ENCODE measurements around the gene PTPRN2. TPM values are rescaled to one million over a fixed set of nuclear protein-coding genes. Genes with fewer than 3 reads are reported as not detected.
A peak's percentile ranks its signal among the peaks of the same experiment; 100 is the strongest.
"Not testable (repeated sequence)": the region's sequence is repeated elsewhere in the genome, so short reads cannot be mapped to it uniquely, and the experiment has no call there.

The PTPRN2 gene
- total RNA-seq, 5 donors from 2014 or later (not counting 1 experiment from before 2014, with no cell fraction given), result 0.60 to 1.7 (median 0.82) TPM

DNA sequence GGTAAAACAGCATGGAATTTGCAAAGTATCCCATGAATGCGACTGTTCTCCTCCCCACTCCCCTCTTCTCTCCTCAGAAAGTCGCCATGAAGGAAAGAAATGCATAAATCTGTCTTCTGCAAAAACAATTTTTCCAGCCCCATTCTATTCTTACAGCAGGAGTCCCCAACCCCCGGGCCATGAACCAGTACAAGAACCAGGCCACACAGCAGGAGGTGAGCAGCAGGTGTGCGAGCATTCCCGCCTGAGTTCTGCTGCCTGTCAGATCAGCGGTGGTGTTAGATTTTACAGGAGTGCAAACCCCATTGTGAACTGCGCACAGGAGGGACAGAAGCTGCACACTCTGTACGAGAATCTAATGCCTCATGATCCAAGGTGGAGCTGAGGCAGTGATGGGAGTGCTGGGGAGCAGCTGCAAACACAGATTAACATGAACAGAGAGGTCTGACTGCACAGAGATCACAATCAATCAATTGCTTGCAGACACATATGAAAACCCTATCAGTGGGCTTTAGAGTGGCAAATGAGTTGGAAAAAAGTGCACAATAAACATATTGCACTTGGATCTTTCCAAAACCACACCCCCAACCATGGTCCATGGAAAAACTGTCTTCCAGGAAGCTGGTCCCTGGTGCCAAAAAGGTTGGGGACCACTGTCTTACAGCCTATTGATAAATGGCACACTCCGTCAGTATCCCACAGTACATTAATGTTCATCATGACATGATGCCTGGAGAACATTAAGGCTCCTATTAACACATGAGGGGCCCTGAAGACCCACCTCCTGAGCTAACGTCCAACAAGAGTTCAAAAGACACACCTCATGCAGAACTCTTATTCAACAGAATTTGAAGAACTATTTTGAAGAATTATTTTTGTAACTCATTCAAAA, 205.0 kb downstream of the PTPRN2 start:
- Histone ChIP-seq H3K27ac (ENCODE audit: low read length) (no peak overlapping the region), H3K36me3 (ENCODE audit: control insufficient read depth in 2 of 2, extremely low read depth in 1 of 2, insufficient read depth in 1 of 2, low read length in 1 of 2) (no peaks in the 10 kb centered on the region), H3K9me3 (no peaks in the 10 kb centered on the region), H3K4me1 (ENCODE audit: control insufficient read depth in 1 of 2, extremely low read depth in 1 of 2, insufficient read depth in 2 of 2, low read length in 2 of 2) (no peaks in the 10 kb centered on the region), H3K27me3 (replicated peaks in 1 of 2; ENCODE audit: control insufficient read depth in 2 of 2, extremely low read depth in 1 of 2, insufficient read depth in 2 of 2, low read length in 1 of 2) (peaks cover 0 to 19% of the 10 kb centered on the region in 2 experiments), H3K4me3 (ENCODE audit: control insufficient read depth in 1 of 2, extremely low read depth in 1 of 2, low read length in 1 of 2) (no peak overlapping the region)
- ChIA-PET CTCF (no interaction called here), POLR2A (no interaction called here)
- Mint-ChIP-seq H3K4me1 (no peaks in the 10 kb centered on the region), H3K4me3 (no peak overlapping the region), H3K27me3 (peaks cover 3 to 6% of the 10 kb centered on the region in 2 donors), H3K36me3 (no peaks in the 10 kb centered on the region), H3K27ac (no peak overlapping the region), H3K9me3 (peaks cover 4 to 8% (median 6%) of the 10 kb centered on the region in 3 donors)
- ATAC-seq (replicated peaks in 1 of 4) (no peak), DNase-seq (no peak)
- WGBS (ENCODE audit: insufficient coverage), result 56% methylated on average over 7 of the region's 10 CpGs

DNA sequence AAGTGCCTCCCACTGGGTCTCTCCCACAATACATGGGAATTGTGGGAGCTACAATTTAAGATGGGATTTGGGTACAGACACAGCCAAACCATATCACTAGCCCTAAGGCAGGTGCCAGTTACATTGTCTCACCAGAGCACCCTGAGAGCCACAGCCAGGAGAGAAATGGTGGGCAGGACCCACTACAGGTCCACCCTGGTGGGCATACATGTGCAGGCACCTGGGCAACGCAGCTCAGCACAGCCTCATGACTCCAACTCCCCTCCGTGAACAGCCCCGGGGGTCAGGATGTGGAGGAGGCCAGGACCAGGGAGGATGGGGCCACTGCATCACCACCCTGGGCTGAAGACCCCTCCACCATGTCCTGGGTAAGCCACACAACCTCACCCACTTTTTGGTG, 205.7 kb downstream of the PTPRN2 start:
- POLR2A ChIA-PET, result no interaction called here
- Mint-ChIP-seq H3K27me3 (peaks cover 3 to 9% of the 10 kb centered on the region in 2 donors), H3K4me1 (no peaks in the 10 kb centered on the region), H3K9me3 (peaks cover 4 to 8% (median 6%) of the 10 kb centered on the region in 3 donors), H3K27ac (no peak overlapping the region), H3K4me3 (no peak overlapping the region), H3K36me3 (no peaks in the 10 kb centered on the region)
- Histone ChIP-seq H3K27me3 (replicated peaks in 1 of 2; ENCODE audit: control insufficient read depth in 2 of 2, extremely low read depth in 1 of 2, insufficient read depth in 2 of 2, low read length in 1 of 2) (peaks cover 0 to 13% of the 10 kb centered on the region in 2 experiments), H3K36me3 (ENCODE audit: control insufficient read depth in 2 of 2, extremely low read depth in 1 of 2, insufficient read depth in 1 of 2, low read length in 1 of 2) (no peaks in the 10 kb centered on the region), H3K9me3 (no peaks in the 10 kb centered on the region), H3K4me3 (ENCODE audit: control insufficient read depth in 1 of 2, extremely low read depth in 1 of 2, low read length in 1 of 2) (no peak overlapping the region), H3K27ac (ENCODE audit: low read length) (no peak overlapping the region), H3K4me1 (ENCODE audit: control insufficient read depth in 1 of 2, extremely low read depth in 1 of 2, insufficient read depth in 2 of 2, low read length in 2 of 2) (no peaks in the 10 kb centered on the region)
- CTCF ChIA-PET, result no interaction called here
- no CpG with 5 or more reads among the region's 3 CpGs for WGBS (ENCODE audit: insufficient coverage)
- ATAC-seq (replicated peaks in 1 of 4) (no peak), DNase-seq (no peak)

DNA sequence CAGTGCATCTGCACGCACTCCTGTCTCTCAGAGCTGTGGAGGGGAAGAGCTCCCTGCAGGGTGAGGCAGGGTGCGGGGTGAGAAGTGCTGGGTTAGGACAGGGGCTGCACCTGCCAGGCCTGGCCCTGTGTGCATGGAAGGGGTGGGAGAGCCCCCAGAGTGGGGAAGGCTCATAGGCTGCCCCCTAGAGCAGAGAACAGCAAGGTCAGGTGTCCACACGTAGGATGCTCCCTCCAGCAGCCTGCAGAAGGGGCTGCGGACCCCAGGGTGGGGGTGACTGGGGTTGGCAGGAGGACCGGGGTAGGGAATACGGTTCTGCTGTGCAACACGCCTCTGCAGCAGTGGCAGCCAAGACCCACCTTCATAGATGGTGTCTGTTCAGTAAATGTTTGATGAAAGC, 208.6 kb downstream of the PTPRN2 start:
- H3K4me3 ChIP-seq (ENCODE audit: control insufficient read depth in 1 of 2, extremely low read depth in 1 of 2, low read length in 1 of 2), result no peak overlapping the region

DNA sequence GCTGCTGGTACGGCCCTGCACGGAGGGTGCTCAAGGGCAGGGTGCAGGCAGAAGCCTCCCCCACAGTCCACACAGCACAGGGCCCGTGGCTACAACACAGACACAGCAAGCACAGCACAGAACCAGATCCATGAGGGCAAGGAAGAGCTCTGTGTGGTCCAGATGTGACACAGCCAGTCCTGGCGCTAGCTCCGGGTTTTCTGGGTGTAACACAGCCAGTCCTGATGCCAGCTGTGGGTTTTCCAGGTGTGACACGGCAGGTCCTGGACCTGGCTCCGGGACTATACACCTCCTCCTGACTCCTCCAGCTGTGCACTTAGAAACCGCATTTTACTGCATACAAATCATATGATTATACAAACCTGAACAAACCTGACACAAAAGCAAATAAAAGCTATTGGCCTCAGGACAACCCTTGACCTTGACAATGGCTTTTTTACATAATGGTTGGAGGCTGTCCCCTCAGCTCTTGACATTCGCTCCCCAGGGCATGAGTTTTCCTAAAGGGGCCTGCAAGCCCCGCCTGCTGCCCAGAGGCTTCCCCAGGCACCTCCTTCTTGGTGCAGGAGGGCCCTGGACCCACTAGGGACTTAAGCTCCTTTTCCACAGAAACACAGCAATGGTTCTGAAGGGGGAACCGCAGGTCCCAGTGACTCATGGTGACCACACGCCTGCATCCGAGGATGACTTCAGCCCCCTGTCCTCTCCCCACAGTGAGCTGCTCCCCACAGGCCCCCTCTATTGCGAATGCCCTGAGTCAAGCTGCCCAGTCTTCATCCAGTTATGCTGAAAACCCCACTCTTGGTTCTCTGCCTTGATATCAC, 209.6 kb downstream of the PTPRN2 start:
- no peaks in the 10 kb centered on the region for H3K36me3 ChIP-seq (ENCODE audit: control insufficient read depth in 2 of 2, extremely low read depth in 1 of 2, insufficient read depth in 1 of 2, low read length in 1 of 2)
- Mint-ChIP-seq H3K4me1 (peaks cover 0 to 3% (median 0%) of the 10 kb centered on the region in 3 donors), H3K27me3 (peaks cover 12 to 27% of the 10 kb centered on the region in 2 donors), H3K4me3 (no peak overlapping the region), H3K27ac (no peak overlapping the region), H3K36me3 (no peaks in the 10 kb centered on the region), H3K9me3 (peaks cover 4 to 8% (median 6%) of the 10 kb centered on the region in 3 donors)
- H3K4me3 ChIP-seq (ENCODE audit: control insufficient read depth in 1 of 2, extremely low read depth in 1 of 2, low read length in 1 of 2), result no peak overlapping the region
- peaks cover 0 to 11% of the 10 kb centered on the region in 2 experiments for H3K4me1 ChIP-seq (ENCODE audit: control insufficient read depth in 1 of 2, extremely low read depth in 1 of 2, insufficient read depth in 2 of 2, low read length in 2 of 2)
- ChIA-PET POLR2A (no interaction called here), CTCF (interaction anchor here in 1 of 2 donors (0.8 kb wide), 1 partner anchor 599 kb away, joined by 4 read pairs; no protein-coding TSS in a partner anchor)
- H3K27me3 ChIP-seq (replicated peaks in 1 of 2; ENCODE audit: control insufficient read depth in 2 of 2, extremely low read depth in 1 of 2, insufficient read depth in 2 of 2, low read length in 1 of 2), result peaks cover 0 to 21% of the 10 kb centered on the region in 2 experiments
- WGBS (ENCODE audit: insufficient coverage), result 77% methylated on average over 12 of the region's 14 CpGs
- no peak for DNase-seq
- H3K9me3 ChIP-seq, result no peaks in the 10 kb centered on the region
- peak in 1 of 4 experiments; percentile 27 for ATAC-seq (replicated peaks in 1 of 4)
- no peak overlapping the region for H3K27ac ChIP-seq (ENCODE audit: low read length)

More for the DNA sequence above, 208.6 kb downstream of the PTPRN2 start:
- DNase-seq (no peak), ATAC-seq (replicated peaks in 1 of 4) (no peak)
- H3K9me3 Mint-ChIP-seq, result peaks cover 4 to 8% (median 6%) of the 10 kb centered on the region in 3 donors
- Histone ChIP-seq H3K27me3 (replicated peaks in 1 of 2; ENCODE audit: control insufficient read depth in 2 of 2, extremely low read depth in 1 of 2, insufficient read depth in 2 of 2, low read length in 1 of 2) (peaks cover 0 to 16% of the 10 kb centered on the region in 2 experiments), H3K9me3 (no peaks in the 10 kb centered on the region), H3K27ac (ENCODE audit: low read length) (no peak overlapping the region), H3K4me1 (ENCODE audit: control insufficient read depth in 1 of 2, extremely low read depth in 1 of 2, insufficient read depth in 2 of 2, low read length in 2 of 2) (peaks cover 0 to 11% of the 10 kb centered on the region in 2 experiments), H3K36me3 (ENCODE audit: control insufficient read depth in 2 of 2, extremely low read depth in 1 of 2, insufficient read depth in 1 of 2, low read length in 1 of 2) (no peaks in the 10 kb centered on the region)
- ChIA-PET POLR2A (no interaction called here), CTCF (interaction anchor here in 1 of 2 donors (0.7 kb wide), 1 partner anchor 23 kb away, joined by 3 read pairs; no protein-coding TSS in a partner anchor)
- no peak overlapping the region for H3K4me3 Mint-ChIP-seq
- peaks cover 12 to 22% of the 10 kb centered on the region in 2 donors for H3K27me3 Mint-ChIP-seq
- 67% methylated on average over 3 of the region's 7 CpGs for WGBS (ENCODE audit: insufficient coverage)
- H3K27ac Mint-ChIP-seq, result no peak overlapping the region
- H3K4me1 Mint-ChIP-seq, result peaks cover 0 to 3% (median 0%) of the 10 kb centered on the region in 3 donors
- no peaks in the 10 kb centered on the region for H3K36me3 Mint-ChIP-seq

DNA sequence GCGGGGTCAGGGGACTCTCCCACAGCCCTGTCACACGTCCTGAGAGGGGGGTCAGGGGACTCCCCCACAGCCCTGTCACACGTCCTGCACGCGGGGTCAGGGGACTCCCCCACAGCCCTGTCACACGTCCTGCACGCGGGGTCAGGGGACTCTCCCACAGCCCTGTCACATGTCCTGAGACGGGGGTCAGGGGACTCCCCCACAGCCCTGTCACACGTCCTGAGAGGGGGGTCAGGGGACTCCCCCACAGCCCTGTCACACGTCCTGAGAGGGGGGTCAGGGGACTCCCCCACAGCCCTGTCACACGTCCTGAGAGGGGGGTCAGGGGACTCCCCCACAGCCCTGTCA, 210.8 kb downstream of the PTPRN2 start:
- CTCF ChIA-PET; H3K27ac ChIP-seq (ENCODE audit: low read length); H3K4me3 Mint-ChIP-seq; H3K9me3 Mint-ChIP-seq; H3K9me3 ChIP-seq; POLR2A ChIA-PET; H3K4me1 Mint-ChIP-seq; H3K36me3 Mint-ChIP-seq; ATAC-seq (replicated peaks in 1 of 4); H3K4me3 ChIP-seq (ENCODE audit: control insufficient read depth in 1 of 2, extremely low read depth in 1 of 2, low read length in 1 of 2); H3K27ac Mint-ChIP-seq; H3K36me3 ChIP-seq (ENCODE audit: control insufficient read depth in 2 of 2, extremely low read depth in 1 of 2, insufficient read depth in 1 of 2, low read length in 1 of 2): not testable (repeated sequence)
- DNase-seq, result peak in 6 of 35 experiments; percentile 2 to 33 (median 14)
- WGBS (ENCODE audit: insufficient coverage), result no CpG with 5 or more reads among the region's 12 CpGs
- Histone ChIP-seq H3K27me3 (replicated peaks in 1 of 2; ENCODE audit: control insufficient read depth in 2 of 2, extremely low read depth in 1 of 2, insufficient read depth in 2 of 2, low read length in 1 of 2) (peaks cover 0 to 27% of the 10 kb centered on the region in 2 experiments), H3K4me1 (ENCODE audit: control insufficient read depth in 1 of 2, extremely low read depth in 1 of 2, insufficient read depth in 2 of 2, low read length in 2 of 2) (peaks cover 0 to 11% of the 10 kb centered on the region in 2 experiments)
- H3K27me3 Mint-ChIP-seq, result peaks cover 9 to 26% of the 10 kb centered on the region in 2 donors

DNA sequence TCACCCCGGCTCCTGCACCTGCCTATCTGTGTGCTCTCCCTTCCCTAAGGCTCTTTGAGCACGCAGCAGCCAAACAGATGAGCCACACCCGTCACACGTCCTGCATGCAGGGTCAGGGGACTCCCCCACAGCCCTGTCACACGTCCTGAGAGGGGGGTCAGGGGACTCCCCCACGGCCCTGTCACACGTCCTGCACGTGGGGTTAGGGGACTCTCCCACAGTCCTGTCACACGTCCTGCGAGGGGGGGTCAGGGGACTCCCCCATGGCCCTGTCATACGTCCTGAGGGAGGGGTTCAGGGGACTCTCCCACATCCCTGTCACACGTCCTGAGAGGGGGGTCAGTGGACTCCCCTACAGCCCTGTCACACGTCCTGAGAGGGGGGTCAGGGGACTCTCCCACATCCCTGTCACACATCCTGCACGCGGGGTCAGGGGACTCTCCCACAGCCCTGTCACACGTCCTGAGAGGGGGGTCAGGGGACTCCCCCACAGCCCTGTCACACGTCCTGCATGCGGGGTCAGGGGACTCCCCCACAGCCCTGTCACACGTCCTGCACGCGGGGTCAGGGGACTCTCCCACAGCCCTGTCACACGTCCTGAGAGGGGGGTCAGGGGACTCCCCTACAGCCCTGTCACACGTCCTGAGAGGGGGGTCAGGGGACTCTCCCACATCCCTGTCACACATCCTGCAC, 211.3 kb downstream of the PTPRN2 start:
- ATAC-seq (replicated peaks in 1 of 4), result peak in 2 of 4 experiments; percentile 13 to 66

More for the DNA sequence above, 211.3 kb downstream of the PTPRN2 start:
- H3K4me3 ChIP-seq (ENCODE audit: control insufficient read depth in 1 of 2, extremely low read depth in 1 of 2, low read length in 1 of 2); H3K36me3 Mint-ChIP-seq; H3K27ac Mint-ChIP-seq; H3K9me3 Mint-ChIP-seq; H3K36me3 ChIP-seq (ENCODE audit: control insufficient read depth in 2 of 2, extremely low read depth in 1 of 2, insufficient read depth in 1 of 2, low read length in 1 of 2); CTCF ChIA-PET; H3K9me3 ChIP-seq; H3K4me1 Mint-ChIP-seq; H3K27ac ChIP-seq (ENCODE audit: low read length); POLR2A ChIA-PET; H3K4me3 Mint-ChIP-seq: not testable (repeated sequence)
- H3K27me3 Mint-ChIP-seq, result peaks cover 9 to 22% of the 10 kb centered on the region in 2 donors
- 42% methylated on average over 5 of the region's 23 CpGs for WGBS (ENCODE audit: insufficient coverage)
- peak in 26 of 35 experiments; percentile 4 to 63 (median 22) for DNase-seq
- H3K27me3 ChIP-seq (replicated peaks in 1 of 2; ENCODE audit: control insufficient read depth in 2 of 2, extremely low read depth in 1 of 2, insufficient read depth in 2 of 2, low read length in 1 of 2), result peaks cover 0 to 27% of the 10 kb centered on the region in 2 experiments
- peaks cover 0 to 11% of the 10 kb centered on the region in 2 experiments for H3K4me1 ChIP-seq (ENCODE audit: control insufficient read depth in 1 of 2, extremely low read depth in 1 of 2, insufficient read depth in 2 of 2, low read length in 2 of 2)
